SW480 (cell line): ENCODE measurements around the gene DCBLD2.
A peak's percentile ranks its signal among the peaks of the same experiment; 100 is the strongest.

ENCODE experiments used
- DNase-seq: peaks from one replicate; pipeline ENCODE4 v3.0.0-alpha.2; 2016; ENCODE audit warnings: low spot score

DCBLD2 gene

GRCh38 chr3:98791341-98792325, 109.9 kb downstream of the DCBLD2 start:
- DNase-seq, result peak; percentile 28

GRCh38 chr3:98788651-98789050, 112.8 kb downstream of the DCBLD2 start:
- DNase-seq, result no peak

DNA sequence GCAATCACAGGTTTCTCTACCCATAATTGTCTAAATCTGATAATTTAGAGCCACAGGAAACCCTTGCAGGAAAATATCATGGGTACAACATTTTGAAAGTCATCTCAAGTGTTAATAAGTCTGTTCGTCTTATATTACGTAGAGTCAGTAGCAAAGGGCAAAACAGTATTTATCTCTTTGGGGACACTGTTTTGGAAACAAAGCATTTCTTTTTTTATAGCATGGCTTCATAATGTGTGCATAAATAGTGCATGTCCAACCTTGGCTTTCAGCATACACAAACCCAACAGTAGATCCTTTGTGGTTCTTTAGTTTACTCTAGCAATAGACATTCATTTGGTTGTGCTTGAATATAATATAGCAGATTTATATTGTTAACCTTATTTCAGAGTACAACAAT, 114.3 kb downstream of the DCBLD2 start:
- no peak for DNase-seq

- no peak for DNase-seq
Measured at GRCh38 chr3:98786364-98787006, 115.0 kb downstream of the DCBLD2 start.

GRCh38 chr3:98784666-98785600, 116.6 kb downstream of the DCBLD2 start:
- no peak for DNase-seq

- no peak for DNase-seq
Measured at GRCh38 chr3:98784042-98784441, 117.5 kb downstream of the DCBLD2 start.

GRCh38 chr3:98782824-98783500, 118.5 kb downstream of the DCBLD2 start:
- no peak for DNase-seq

DNA sequence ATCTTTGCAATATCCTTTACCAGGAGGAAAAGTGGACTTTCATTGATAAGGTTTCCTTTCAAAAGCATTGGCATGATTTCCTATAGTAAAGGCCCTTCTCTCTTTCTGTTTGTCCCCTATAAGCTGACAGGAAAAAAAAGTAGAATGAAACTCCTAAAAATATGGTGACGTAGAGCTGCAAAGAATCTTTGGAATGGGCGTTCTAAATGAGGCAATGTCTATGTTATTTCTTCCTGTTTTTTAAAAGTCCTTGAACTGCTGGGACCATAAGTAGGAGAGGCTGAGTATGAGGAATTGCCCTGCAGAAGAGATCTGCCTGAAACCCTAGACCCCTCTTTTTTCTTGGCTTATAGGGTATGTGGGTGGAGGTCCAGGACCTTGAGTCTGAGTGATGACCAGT, 121.2 kb downstream of the DCBLD2 start:
- no peak for DNase-seq

DNA sequence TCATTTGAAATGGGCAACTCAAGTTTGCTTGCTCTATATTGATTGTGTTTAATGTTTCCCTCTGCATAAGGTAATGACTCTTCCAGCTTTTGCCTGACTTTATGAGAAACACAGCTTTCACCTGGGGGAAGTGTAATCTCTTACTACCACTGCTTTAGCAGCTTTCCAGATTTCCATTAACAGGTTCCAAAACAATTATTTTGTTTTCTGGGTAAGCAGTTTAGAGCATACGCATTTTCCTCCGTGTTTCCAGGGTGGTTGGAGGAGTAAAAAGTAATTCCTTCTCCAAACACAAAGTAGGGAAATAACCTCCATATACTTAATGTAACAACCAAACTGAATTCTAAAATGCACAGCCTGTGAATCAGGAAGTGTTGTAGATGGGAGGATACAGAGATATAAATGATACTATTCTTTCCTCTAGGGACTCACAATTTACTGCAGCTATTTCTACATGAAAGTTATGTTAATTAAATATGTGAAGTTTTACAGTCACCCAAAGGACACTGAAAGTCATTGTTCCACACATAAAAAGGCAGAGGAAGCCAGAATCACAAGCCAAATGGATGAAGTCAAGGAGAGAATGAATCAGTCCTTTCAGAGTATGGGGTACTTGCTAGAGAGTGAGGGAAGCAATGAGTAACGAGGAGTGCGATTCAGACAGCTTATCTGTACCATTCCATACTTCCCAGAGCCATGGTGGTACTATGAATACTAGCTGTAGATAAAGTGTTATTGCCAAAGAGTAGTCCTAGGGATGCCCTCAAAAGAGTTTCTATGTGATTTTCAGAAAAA, 121.8 kb downstream of the DCBLD2 start:
- DNase-seq, result no peak

GRCh38 chr3:98778852-98779413, 122.6 kb downstream of the DCBLD2 start:
- peak; percentile 79 for DNase-seq

GRCh38 chr3:98778383-98778782, 123.1 kb downstream of the DCBLD2 start:
- DNase-seq, result no peak

GRCh38 chr3:98777801-98778220, 123.7 kb downstream of the DCBLD2 start:
- no peak for DNase-seq

- no peak for DNase-seq
Measured at GRCh38 chr3:98777286-98777685, 124.2 kb downstream of the DCBLD2 start.

GRCh38 chr3:98776140-98776493, 125.4 kb downstream of the DCBLD2 start:
- DNase-seq, result no peak

DNA sequence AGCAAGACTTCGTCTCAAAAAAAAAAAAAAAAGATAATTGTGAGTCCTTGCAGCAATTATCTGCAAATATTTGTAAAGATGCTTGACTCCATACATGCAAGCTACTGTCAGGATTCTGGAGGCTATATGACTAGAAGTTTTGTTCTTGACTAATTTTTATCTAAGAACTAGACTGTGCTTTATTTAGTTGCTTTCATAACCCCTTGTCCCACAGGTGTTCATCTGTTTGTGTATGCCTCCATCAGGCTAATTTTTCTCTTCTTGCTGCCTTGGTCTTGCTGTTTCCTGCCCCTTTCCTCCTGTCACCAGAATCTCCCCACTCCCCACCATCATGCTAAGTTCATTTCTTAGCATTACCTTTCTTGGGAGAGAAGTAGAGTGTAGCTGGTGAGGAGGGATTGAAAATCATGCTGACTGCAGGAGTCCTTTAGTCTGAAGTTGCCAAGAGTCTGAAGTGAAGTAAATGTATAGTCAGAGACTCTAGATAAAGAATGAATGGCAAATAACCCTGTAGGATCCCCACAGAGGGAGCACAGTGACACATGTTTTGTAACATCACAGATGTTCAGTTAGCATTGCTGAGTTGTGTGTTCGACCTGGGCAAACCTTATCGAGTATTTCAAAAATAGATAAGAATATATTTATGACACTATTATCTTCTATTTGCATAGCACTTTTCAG, 125.9 kb downstream of the DCBLD2 start:
- no peak for DNase-seq

GRCh38 chr3:98772022-98772421, 129.5 kb downstream of the DCBLD2 start:
- no peak for DNase-seq

GRCh38 chr3:98770261-98771039, 131.0 kb downstream of the DCBLD2 start:
- no peak for DNase-seq

- DNase-seq, result no peak
Measured at GRCh38 chr3:98769448-98769847, 132.0 kb downstream of the DCBLD2 start.

DNA sequence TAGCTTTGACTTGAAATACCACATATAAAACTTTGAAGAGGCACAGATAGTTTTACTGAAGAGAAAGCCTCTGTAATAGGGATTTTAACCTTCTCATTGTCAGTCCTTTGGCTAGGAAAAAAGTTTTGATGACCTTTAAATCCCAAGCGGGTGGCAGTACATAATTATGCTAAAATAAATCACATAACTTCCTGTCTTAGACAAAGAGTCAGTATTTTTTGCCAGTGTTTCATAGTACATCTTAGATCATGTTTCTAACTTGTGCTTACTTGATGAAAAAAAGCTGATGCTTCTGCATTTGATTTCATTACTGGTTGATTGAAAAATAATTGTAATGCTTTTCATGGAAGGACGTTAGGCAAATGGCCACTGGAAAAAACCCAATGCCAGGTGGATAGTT, 132.5 kb downstream of the DCBLD2 start:
- DNase-seq, result no peak
